NOMO-1 treated with dmso at 0.1 percent for 144 hours (cell line): ENCODE measurements around the gene CELA3A.
A peak's percentile ranks its signal among the peaks of the same experiment; 100 is the strongest.

ENCODE experiments used
- DNase-seq: peaks from one replicate; lab custom pipeline; 2025; ENCODE audit not compliant: unreplicated experiment; lab: John Stamatoyannopoulos, UW

The CELA3A gene

DNA sequence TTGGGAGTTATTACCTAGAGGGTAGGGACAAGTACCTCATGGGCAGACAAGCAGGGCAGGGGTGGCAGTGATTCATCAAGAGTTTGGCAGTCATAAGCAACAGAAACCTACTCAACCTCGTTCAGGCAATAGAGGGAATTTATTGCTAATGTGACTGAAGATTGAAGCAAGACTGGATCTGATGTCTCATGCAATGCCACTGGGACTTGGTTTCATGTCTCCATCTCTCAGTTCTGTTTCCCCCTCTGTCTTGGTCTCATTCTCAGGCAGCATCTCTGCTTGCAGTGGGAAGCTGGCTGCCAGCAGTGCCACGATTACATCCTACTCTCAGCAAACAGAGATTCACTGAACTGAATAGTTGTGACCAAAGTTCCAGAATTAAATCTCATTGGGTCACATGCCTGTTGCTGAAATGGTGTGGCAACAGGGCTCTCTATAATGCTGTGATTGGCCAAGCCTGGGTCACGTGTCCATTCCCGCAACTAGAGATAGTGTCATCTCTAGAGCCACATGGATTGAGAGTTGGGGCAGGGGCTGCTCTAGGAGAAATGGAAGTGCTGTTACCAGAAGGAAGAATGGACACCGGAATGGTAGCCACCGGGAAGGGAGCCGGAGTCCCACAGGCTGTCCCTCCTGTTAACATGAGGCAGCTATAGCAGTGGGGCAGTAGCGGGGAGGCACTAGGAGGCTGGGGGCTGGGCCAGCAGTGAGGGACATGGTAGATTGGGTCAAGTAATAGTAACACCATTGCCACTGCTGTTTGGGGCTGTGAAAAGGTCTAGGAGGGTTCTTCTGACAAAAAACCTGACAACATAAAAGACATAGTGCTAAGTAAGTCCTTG, 47.1 kb downstream of the CELA3A start:
- no peak for DNase-seq

DNA sequence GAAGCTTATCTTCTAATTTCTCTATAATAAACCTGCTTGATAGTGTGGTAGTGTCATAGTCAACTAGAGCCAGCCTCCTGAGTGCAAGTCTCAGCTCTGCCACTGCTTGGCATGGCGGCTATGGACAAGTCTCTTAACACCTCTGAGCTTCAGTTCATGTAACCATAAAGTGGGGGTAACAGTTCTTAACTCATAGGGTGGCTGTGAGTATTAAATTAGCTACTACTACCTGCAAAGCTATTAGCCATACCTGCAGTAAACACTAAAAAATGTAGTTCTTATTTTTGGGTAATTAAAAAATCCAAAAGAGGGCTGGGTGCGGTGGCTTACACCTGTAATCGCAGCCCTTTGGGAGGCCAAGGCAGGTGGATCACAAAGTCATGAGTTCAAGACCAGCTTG, 48.9 kb downstream of the CELA3A start:
- DNase-seq: no peak

GRCh38 chr1:22051607-22052114, 50.2 kb downstream of the CELA3A start:
- DNase-seq: no peak

GRCh38 chr1:22052115-22053016, 50.9 kb downstream of the CELA3A start, which contains the start of gene CDC42:
CDC42 (plus strand) TSS chr1:22052709; CDS start chr1:22078479, 25,770 bp downstream.
- DNase-seq: peak; percentile 98

GRCh38 chr1:22053017-22053860, 51.8 kb downstream of the CELA3A start:
- DNase-seq: peak; percentile 65

DNA sequence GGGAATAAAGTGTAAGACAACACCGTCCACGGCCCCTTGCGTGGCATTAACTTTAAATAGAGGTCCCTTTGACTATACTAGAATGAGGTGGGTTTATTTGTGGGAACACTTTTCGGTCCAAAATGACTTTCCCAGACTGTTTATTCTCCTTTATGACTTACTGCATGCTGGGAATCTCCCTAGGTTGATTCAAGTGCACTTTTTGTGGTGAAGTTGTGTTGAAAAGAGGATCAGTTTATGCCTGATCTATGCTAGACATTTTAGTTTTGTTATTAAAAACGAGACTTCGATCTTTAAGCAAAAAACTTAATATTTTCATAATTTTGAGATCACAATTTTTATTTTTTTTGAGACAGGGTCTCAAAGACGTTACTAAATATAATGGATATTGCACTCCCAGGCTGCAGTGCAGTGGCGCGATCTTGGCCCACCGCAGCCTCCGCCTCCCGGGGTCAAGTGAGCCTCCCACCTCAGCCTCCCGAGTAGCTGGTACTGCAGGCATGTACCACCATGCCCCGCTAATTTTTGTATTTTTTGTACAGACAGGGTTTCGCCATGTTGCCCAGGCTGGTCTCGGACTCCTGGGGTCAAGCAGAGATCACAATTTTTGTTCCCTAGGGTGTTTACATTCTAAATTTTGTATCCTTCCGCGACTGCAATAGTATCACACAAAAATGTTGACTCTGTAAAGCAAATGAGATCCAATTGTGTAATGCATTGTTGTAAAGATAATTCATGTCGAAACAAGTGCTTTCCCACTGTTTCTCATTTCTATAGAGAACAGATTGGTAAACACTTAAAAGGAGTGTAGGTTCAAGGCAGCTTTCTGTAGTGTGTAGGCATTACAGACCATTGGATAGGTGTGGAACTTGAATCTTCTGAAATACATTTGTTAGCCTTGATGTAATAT, 52.7 kb downstream of the CELA3A start:
- no peak for DNase-seq

GRCh38 chr1:22055463-22055862, 54.0 kb downstream of the CELA3A start:
- DNase-seq: no peak

DNA sequence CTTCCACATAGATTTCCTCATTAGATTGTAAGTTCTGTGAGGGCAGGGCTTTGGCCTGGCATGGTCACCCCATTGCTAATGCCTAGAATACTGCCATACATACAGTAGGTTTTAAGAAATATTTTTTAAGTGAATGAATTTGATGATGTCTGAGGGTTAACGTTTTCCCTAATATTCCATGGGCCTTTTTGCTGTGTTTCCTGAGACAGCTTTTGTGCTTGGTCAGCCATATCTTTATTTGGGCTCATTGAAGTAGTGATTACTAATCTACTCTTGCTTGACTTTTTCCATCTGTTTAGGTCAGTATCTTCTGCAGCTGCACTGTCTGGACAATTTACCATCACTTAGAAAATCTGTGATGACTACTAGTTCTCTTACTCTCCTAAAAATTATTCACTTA, 54.6 kb downstream of the CELA3A start:
- DNase-seq: no peak

GRCh38 chr1:22056936-22057335, 55.5 kb downstream of the CELA3A start:
- DNase-seq: no peak

- DNase-seq: no peak
Observed at GRCh38 chr1:22057861-22058260, 56.4 kb downstream of the CELA3A start.
